ENCODE data around the gene HLX. TPM values are rescaled to one million over a fixed set of nuclear protein-coding genes. Genes with fewer than 3 reads are reported as not detected.

Gene HLX
- total RNA-seq, 2 donors from 2014 or later, result 1.7 to 6.2 TPM

GRCh38 chr1:220873868-220874655 is 5.2 kb upstream of the HLX start:
- Histone ChIP-seq H3K4me1 (no peaks in the 10 kb centered on the region), H3K27me3 (peaks cover 15% of the 10 kb centered on the region), H3K9ac (ENCODE audit: low read depth in 2 of 2, low read length in 2 of 2) (no peak overlapping the region), H3K36me3 (no peaks in the 10 kb centered on the region), H3K27ac (no peak overlapping the region), H3K9me3 (no peaks in the 10 kb centered on the region), H3K4me3 (no peak overlapping the region)
- peak; percentile 51 for TF ChIP-seq CTCF (IDR thresholded peaks at IDR 0.05)
- DNase-seq, result peak; percentile 67
- intact Hi-C loops (cut with DNase I), result loop anchor here (5.0 to 10.0 kb wide), 2 partner anchors 328 to 561 kb away; no protein-coding TSS in a partner anchor

GRCh38 chr1:220875260-220875659 is 4.0 kb upstream of the HLX start:
- H3K4me1 ChIP-seq, result peaks cover 3% of the 10 kb centered on the region
- H3K9me3 ChIP-seq, result no peaks in the 10 kb centered on the region
- no peaks in the 10 kb centered on the region for H3K36me3 ChIP-seq
- H3K9ac ChIP-seq (ENCODE audit: low read depth in 2 of 2, low read length in 2 of 2), result no peak overlapping the region
- H3K27me3 ChIP-seq, result peaks cover 27% of the 10 kb centered on the region
- DNase-seq, result no peak
- no peak for TF ChIP-seq CTCF (IDR thresholded peaks at IDR 0.05)
- no peak overlapping the region for H3K27ac ChIP-seq
- no peak overlapping the region for H3K4me3 ChIP-seq
- intact Hi-C loops (cut with DNase I), result loop anchor here (10.0 kb wide), 1 partner anchor 560 kb away; no protein-coding TSS in a partner anchor

- peaks cover 3% of the 10 kb centered on the region for H3K4me1 ChIP-seq
- peak overlapping the region in 1 of 2 donors; percentile 16 for H3K9ac ChIP-seq (ENCODE audit: low read depth in 2 of 2, low read length in 2 of 2)
- intact Hi-C loops (cut with DNase I), result loop anchor here (10.0 kb wide), 1 partner anchor 558 kb away; no protein-coding TSS in a partner anchor
- no peak for TF ChIP-seq CTCF (IDR thresholded peaks at IDR 0.05)
- DNase-seq, result no peak
- peak overlapping the region; percentile 90 for H3K27ac ChIP-seq
- no peaks in the 10 kb centered on the region for H3K36me3 ChIP-seq
- peak overlapping the region; percentile 26 for H3K4me3 ChIP-seq
- H3K27me3 ChIP-seq, result peaks cover 35% of the 10 kb centered on the region
- no peaks in the 10 kb centered on the region for H3K9me3 ChIP-seq
These were observed 2.5 kb upstream of the HLX start for GRCh38 chr1:220876511-220877376.

GRCh38 chr1:220877377-220878095 is 1.7 kb upstream of the HLX start:
- peak overlapping the region; percentile 16 to 68 for H3K9ac ChIP-seq (ENCODE audit: low read depth in 2 of 2, low read length in 2 of 2)
- H3K4me1 ChIP-seq, result peaks cover 3% of the 10 kb centered on the region
- H3K36me3 ChIP-seq, result no peaks in the 10 kb centered on the region
- no peak for TF ChIP-seq CTCF (IDR thresholded peaks at IDR 0.05)
- peaks cover 42% of the 10 kb centered on the region for H3K27me3 ChIP-seq
- intact Hi-C loops (cut with DNase I), result loop anchor here (10.0 kb wide), 1 partner anchor 557 kb away; no protein-coding TSS in a partner anchor
- peak overlapping the region; percentile 90 for H3K27ac ChIP-seq
- DNase-seq, result no peak
- H3K4me3 ChIP-seq, result peak overlapping the region; percentile 26
- H3K9me3 ChIP-seq, result no peaks in the 10 kb centered on the region

Measured in colonic mucosa (tissue), 4 donors.